GM19455 (cell line): ENCODE data around the gene MBOAT7.
A peak's percentile ranks its signal among the peaks of the same experiment; 100 is the strongest.
"Not testable (repeated sequence)": the region's sequence is repeated elsewhere in the genome, so short reads cannot be mapped to it uniquely, and the experiment has no call there.

Experiments used
- ATAC-seq: cut with Tn5 transposase; IDR thresholded peaks from one replicate; pipeline ENCODE4 v1.9.1; 2021; ENCODE audit not compliant: unreplicated experiment

The MBOAT7 gene

GRCh38 chr19:54189735-54190502 lies 539 bp upstream of the MBOAT7 start:
- peak; percentile 48 for ATAC-seq

GRCh38 chr19:54188215-54188871 lies 1.0 kb downstream of the MBOAT7 start:
- ATAC-seq: no peak

GRCh38 chr19:54186934-54187381 lies 2.4 kb downstream of the MBOAT7 start:
- ATAC-seq: no peak

- ATAC-seq: no peak
These were observed 3.0 kb downstream of the MBOAT7 start for GRCh38 chr19:54186351-54186750.

GRCh38 chr19:54183431-54183830 lies 5.9 kb downstream of the MBOAT7 start:
- ATAC-seq: no peak

GRCh38 chr19:54181894-54182293 lies 7.5 kb downstream of the MBOAT7 start:
- ATAC-seq: not testable (repeated sequence)

- no peak for ATAC-seq
These were observed 8.7 kb downstream of the MBOAT7 start for GRCh38 chr19:54180691-54181091.

GRCh38 chr19:54179921-54180461 lies 9.4 kb downstream of the MBOAT7 start:
- no peak for ATAC-seq

GRCh38 chr19:54179262-54179852 lies 10.0 kb downstream of the MBOAT7 start:
- ATAC-seq: no peak

- ATAC-seq: no peak
These were observed 10.7 kb downstream of the MBOAT7 start for GRCh38 chr19:54178581-54179261.

GRCh38 chr19:54173951-54174834 lies 15.2 kb downstream of the MBOAT7 start:
- no peak for ATAC-seq

- no peak for ATAC-seq
These were observed 16.1 kb downstream of the MBOAT7 start for GRCh38 chr19:54173359-54173699.

- no peak for ATAC-seq
These were observed 16.7 kb downstream of the MBOAT7 start, which contains the start of gene TMC4 for GRCh38 chr19:54172471-54173358. TSS of gene TMC4 (minus strand) at chr19:54173160. CDS start at chr19:54173117, 43 bp downstream.

GRCh38 chr19:54171736-54172431 lies 17.5 kb downstream of the MBOAT7 start:
- ATAC-seq: not testable (repeated sequence)

- ATAC-seq: no peak
These were observed 20.1 kb downstream of the MBOAT7 start for GRCh38 chr19:54169149-54169740.

- ATAC-seq: no peak
These were observed 21.0 kb downstream of the MBOAT7 start for GRCh38 chr19:54168174-54168917.

GRCh38 chr19:54165222-54165621 lies 24.2 kb downstream of the MBOAT7 start:
- no peak for ATAC-seq
